ENCODE data around the gene TMEM134.

GRCh38 chr11:67441098-67441563 lies 27.9 kb downstream of the TMEM134 start:
- TF ChIP-seq CTCF (conservative IDR thresholded peaks at IDR 0.05; ENCODE audit: low read length) (no peak), EZH2phosphoT487 (IDR thresholded peaks at IDR 0.05; ENCODE audit: borderline replicate concordance, low read depth, low read length) (no peak)

All from OCI-LY7 (cell line).